HepG2 (cell line): ENCODE data around the gene IFNL1.

Source experiments
- ATF2 ChIP-seq: sonication (generic); formaldehyde crosslinking; IDR thresholded peaks from 2 replicates; pipeline ENCODE4 v1.4.0; 2020; ENCODE audit warnings: missing genetic modification reagents
- NR1H2 ChIP-seq: sonication (generic); formaldehyde crosslinking; IDR thresholded peaks from 2 replicates; pipeline ENCODE4 v1.8.1; 2022; ENCODE audit warnings: low read depth, missing genetic modification reagents, borderline replicate concordance
- RERE ChIP-seq: IDR thresholded peaks from 2 replicates; pipeline ENCODE4 v1.6.1; 2016; ENCODE audit warnings: low read depth, missing genetic modification reagents, missing compliant biosample characterization

GRCh38 chr19:39299404-39299803, 3.2 kb downstream of the IFNL1 start:
- TF ChIP-seq NR1H2 (CRISPR knock-in tag): no peak
- TF ChIP-seq RERE: no peak
- TF ChIP-seq ATF2 (CRISPR knock-in tag): no peak
